Activated T-cell treated with anti-CD3 and anti-CD28 coated beads for 24 hours (primary cell): ENCODE results near the gene ARHGEF25.

Source experiments
- DNase-seq: peaks from one replicate; pipeline ENCODE4 v3.0.0-alpha.2; 2020; ENCODE audit warnings: low read depth

ARHGEF25 gene

DNA sequence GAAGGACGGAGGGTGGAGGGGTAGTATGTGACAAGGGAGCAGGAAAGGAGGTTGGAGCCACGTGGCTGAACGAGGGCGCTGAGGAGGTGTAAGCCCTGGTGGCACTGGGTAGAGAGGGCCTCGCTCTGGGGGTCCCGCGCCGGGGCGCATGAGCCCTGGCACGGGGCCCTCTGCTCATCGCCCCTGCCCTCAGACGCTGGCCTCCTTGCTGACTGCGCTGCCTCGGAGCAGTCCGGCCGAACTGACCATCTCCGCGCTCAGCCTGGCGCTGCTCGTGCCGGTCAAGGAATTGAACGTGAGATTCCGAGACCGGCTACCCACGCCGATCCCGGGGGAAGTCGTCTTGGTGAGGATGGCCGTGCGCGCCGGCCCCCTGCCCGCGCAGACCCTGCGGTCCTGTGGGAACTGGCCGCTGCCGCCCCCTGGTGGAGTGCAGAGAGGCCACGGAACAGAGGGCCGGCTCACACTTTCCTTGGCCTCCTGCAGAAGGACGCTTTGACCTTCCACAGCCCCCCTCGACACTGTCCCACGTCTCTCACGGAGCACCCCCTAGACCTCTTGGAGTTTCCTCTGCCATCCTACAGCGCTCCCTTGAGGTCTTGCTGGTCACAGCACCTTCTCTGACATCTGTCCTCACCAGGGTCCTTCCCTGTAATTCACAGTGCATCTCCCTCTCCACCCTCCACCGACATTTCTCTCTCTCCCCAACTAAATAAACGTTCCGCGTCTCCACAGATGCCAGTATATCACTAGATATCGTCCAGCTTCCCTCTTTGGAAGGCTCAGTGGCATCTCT, 10.5 kb downstream of the ARHGEF25 start:
- no peak for DNase-seq

- DNase-seq: no peak
Measured at GRCh38 chr12:57622293-57623245, 11.3 kb downstream of the ARHGEF25 start.

- no peak for DNase-seq
Measured at GRCh38 chr12:57623385-57623784, 12.2 kb downstream of the ARHGEF25 start.

DNA sequence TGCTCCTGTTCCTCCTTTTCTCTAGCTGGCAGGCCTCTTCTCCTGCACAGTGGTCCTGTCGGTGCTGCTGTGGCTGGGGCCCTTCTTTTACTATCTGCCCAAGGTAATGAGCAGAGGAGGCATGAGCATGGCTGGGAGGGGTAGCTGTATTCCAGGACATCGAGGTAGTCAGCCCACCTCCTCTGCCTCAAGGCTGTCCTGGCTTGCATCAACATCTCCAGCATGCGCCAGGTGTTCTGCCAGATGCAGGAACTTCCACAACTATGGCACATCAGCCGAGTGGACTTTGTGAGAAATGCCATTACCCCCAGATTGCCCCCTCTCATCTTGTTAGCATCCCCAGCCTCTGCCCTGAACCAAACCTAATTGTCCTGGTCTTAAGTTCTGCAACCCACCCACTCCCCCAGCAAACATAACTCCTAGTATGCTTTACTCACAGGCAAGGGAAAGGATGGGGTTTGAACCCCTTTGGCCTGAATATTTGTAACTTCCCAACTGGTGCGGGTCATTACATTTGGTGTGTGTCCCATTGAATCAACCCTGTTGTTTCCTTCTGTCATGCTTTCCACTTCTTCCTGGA, 12.7 kb downstream of the ARHGEF25 start:
- DNase-seq: no peak

DNA sequence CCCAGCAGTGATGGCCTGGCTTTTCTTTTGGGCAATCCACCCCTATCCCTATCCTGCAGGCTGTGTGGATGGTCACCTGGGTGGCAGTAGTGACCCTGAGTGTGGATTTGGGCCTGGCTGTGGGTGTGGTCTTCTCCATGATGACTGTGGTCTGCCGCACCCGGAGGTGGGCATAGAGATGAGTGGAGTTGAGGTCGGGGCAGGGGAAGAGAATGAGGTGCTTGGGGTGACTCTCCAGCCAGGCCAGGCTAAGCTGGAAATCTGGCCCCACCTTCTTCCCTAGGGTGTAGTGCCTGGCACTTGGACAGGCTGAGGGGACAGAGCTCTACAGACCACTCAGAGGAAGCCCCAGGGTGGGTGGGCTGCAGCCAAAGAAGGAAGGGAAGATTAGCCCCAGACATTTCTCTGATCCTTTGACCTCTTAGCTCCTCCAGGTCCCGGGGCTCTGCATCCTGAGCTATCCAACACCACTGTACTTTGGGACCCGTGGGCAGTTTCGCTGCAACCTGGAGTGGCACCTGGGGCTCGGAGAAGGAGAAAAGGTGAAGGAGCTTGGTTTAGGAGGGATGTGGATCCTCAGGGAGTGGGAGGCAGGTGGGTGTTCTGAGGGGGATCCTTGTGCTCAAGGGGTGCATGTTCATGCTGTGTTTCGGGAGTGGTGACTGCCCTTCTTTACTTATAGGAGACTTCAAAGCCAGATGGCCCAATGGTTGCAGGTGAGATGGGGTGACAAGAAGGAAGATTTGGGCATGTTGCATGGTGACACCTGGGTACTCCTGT, 13.4 kb downstream of the ARHGEF25 start:
- no peak for DNase-seq

DNA sequence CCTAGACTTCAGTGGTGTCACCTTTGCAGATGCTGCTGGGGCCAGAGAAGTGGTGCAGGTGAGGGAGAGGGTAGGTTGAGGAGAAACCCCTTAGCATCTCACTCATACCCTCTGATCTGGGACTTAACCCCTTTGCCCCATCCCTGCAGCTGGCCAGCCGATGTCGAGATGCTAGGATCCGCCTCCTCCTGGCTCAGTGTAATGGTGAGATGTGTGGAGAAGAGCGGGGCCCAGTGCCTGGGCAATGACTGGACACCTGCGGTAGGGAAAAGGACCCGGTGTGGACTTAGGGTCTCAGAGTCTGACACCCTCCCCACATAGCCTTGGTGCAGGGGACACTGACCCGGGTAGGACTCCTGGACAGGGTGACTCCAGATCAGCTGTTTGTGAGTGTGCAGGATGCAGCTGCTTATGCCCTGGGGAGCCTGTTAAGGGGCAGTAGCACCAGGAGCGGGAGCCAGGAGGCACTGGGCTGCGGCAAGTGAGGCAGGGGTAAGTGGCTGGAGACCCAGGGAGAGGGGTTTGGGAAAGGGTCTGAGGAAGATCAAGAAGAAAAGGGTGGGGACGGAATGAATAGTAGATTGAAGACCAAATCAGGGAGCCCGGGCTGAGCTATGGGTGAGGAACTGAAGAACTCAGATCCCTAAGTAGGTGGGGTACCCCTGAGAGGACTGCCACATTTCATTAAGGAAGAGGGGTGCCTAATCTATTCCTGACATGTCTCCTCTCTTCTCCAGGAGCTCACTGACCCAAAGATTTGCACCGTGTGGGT, 14.2 kb downstream of the ARHGEF25 start:
- no peak for DNase-seq

GRCh38 chr12:57626111-57626920, 15.1 kb downstream of the ARHGEF25 start:
- DNase-seq: no peak

DNA sequence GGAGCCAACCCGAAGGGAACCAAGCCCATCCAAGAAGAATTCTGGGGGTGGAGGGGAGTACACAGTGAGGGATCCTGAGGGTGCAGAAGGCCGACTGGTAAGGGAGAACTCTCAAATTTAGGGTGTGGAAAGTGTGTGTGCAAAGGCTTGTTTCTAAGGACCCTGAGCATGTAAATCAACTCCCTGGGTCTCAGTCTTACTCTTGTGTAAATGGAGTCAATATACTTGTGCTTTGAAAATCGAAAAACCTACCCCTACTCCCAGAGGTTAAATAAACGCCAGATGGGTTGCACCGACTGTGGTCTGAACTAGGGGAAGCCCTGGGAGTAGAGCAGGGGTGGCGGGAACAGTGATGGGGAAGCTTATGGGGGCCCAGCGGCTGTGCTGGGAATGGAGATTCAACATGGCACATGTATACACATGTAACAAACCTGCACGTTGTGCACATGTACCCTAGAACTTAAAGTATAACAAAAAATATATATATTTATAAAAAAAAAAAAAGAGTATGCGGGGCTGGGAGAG, 15.7 kb downstream of the ARHGEF25 start:
- no peak for DNase-seq

DNA sequence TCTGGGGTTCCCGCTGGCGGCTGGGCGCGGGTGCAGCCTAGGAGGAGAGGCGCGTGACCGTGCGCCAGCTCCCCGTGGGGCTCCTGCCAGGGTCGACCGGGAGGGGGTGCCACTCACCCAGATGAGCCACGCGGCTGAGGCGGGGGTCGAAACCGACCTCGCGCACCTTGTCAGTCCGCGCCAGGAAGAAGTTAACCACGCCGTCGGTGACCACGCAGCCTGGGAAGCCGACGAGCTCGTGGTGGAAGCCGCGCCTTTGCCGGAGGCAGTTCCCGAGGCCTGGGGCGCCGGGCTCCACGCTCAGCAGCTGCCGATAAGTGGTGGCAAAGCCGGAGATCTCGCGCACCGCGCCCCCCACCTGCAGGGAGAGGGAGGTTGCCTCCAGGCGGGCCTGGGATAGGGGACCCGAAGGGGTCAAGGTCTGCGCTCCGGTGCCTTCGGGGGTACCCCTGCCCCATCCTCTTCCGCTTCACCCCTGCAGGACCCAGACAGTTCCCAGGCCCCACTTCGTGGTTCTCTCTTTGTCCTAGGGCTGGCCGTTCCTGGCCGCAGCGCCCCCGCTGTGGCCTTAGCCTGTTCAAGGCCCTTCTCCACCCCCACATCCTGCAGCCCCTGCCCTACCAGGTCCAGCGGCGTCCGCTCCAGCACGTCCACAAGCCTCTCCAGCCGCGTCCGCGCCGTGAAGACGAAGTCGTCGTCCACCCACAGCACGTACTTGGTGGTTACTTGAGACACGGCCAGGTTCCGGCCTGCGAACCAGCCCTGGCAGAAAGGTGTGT, 16.5 kb downstream of the ARHGEF25 start:
- DNase-seq: no peak

- DNase-seq: no peak
Measured at GRCh38 chr12:57628280-57629191, 17.3 kb downstream of the ARHGEF25 start.

DNA sequence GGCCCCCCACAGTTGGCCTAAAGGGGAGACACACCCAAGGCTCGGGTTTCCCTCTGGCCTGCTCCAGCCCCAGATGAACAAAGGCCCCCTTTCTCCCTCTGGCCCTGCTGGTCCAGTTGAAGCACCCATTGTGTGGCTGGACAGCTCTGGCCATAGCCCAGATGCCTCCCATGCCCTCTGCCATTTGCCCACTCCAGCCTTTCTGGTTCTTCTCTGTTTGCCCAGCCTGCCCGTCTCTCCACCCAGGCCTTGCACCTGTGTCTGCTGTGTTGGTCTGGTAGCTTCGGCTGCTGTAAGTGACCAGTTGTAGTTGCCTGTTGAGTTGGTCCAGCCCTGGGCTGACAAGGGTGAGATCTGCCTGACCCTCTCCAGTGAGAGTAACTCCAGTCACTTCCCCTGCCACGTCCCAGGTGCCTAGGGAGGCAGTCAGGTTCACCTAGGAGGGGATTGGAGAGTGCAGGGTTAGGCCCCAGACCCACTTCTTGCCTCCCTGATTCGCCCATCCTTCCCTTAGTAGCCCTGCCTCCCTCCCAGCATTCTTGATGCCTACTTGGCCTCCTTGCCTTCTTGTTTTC, 18.7 kb downstream of the ARHGEF25 start:
- DNase-seq: no peak

GRCh38 chr12:57630891-57631433, 19.7 kb downstream of the ARHGEF25 start:
- DNase-seq: no peak

GRCh38 chr12:57631566-57632072, 20.4 kb downstream of the ARHGEF25 start:
- no peak for DNase-seq

DNA sequence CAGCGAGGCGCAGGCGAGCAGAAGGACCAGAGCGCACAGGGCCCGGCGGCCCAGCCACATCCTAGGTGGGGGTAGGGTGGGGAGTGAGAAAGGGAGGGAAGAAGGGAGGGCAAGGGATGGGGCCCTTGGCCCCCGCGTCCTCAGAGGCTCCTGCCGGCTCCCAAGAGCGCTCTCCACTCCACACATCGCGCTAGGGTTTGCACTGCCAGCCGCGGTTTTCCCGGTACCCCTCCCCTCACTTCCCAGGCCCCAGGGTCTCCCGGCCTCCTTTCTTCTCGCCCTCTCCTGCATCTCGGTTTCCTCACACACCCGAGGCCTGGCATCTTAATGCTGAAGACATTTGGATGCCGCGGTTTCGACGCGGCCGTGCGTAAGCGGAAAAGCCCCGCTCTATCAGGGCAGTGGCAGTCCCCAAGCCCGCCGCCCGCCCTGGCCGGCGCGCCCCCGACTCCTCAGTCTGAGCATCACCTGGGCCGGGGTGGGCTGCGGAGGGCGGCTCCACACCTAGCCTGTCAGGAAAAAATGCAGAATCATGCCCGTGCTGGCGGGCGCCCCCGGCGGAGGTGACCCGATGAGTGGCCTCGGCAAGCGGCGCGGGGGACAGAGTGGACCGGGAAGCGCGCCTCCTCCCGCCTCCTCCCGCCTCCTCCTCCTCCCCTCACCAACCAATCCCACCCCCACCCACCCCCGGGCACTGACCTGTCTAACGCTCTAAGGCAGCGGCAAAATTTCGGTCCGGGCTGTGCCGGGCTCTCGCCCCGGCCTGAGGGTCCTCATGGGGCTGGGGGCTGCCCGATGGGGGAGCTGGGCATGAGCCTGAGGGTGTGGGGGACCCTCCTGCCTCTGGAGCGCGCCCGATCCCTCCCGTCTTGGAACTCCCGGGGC, 21.1 kb downstream of the ARHGEF25 start:
- no peak for DNase-seq

- peak; percentile 57 for DNase-seq
Measured at GRCh38 chr12:57632958-57633840, 22.0 kb downstream of the ARHGEF25 start, which contains the start of gene B4GALNT1. Gene B4GALNT1 (minus strand): TSS chr12:57633201. CDS start chr12:57632132, 1,069 bp downstream.
